ENCODE data around the gene MSANTD1. TPM values are rescaled to one million over a fixed set of nuclear protein-coding genes. Genes with fewer than 3 reads are reported as not detected.
"Not testable (repeated sequence)": the region's sequence is repeated elsewhere in the genome, so short reads cannot be mapped to it uniquely, and the experiment has no call there.

Gene MSANTD1
- total RNA-seq, 1 donor from 2014 or later: 1.2 TPM

DNA sequence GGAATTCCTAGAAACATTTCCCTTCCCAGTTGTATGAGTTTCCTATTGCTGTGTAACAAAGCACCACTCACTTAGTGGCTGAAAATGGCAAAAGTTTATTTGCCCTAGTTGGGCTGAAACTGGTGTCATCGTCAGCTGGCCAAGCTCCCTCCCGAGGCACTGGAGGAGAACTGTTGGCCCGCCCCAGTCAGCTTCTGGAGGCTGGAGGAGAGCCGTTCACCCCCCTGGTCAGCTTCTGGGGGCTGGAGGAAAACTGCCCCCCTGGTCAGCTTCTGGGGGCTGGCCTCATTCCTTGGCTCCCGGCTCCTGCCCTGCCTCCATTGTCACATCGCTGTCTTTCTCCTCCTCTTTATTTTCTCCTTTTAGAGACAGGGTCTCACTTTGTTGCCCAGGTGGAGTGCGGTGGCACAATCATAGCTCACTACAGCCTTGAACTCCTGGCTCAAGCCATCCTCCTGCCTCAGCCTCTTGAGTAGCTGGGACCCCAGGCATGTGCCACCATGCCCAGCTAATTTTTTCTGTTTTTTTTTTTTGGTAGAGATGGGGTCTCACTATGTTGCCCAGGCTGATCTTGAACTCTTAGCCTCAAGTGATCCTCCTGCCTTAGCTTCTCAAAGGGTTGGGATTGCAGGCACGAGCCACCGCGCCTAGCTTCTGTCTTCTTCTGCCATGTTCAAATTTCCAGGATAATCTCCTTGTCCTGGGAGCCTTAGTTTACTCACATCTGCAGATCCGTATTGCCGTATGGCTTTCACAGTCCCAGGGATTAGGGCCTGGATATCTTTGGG lies 47.1 kb downstream of the MSANTD1 start:
- DNase-seq (ENCODE audit: low read depth, low spot score): no peak
- peak overlapping the region; percentile 47 for H3K27ac Mint-ChIP-seq (ENCODE audit: unreplicated experiment)
- peaks cover 64% of the 10 kb centered on the region for H3K4me1 Mint-ChIP-seq
- H3K27me3 Mint-ChIP-seq (ENCODE audit: low read depth): no peaks in the 10 kb centered on the region
- peaks cover 30% of the 10 kb centered on the region for H3K36me3 Mint-ChIP-seq (ENCODE audit: low read depth)
- peaks cover 5% of the 10 kb centered on the region for H3K9me3 Mint-ChIP-seq
- peak overlapping the region; percentile 76 for H3K4me3 Mint-ChIP-seq
- TF ChIP-seq, protein P1, sequence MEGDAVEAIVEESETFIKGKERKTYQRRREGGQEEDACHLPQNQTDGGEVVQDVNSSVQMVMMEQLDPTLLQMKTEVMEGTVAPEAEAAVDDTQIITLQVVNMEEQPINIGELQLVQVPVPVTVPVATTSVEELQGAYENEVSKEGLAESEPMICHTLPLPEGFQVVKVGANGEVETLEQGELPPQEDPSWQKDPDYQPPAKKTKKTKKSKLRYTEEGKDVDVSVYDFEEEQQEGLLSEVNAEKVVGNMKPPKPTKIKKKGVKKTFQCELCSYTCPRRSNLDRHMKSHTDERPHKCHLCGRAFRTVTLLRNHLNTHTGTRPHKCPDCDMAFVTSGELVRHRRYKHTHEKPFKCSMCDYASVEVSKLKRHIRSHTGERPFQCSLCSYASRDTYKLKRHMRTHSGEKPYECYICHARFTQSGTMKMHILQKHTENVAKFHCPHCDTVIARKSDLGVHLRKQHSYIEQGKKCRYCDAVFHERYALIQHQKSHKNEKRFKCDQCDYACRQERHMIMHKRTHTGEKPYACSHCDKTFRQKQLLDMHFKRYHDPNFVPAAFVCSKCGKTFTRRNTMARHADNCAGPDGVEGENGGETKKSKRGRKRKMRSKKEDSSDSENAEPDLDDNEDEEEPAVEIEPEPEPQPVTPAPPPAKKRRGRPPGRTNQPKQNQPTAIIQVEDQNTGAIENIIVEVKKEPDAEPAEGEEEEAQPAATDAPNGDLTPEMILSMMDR (conservative IDR thresholded peaks at IDR 0.05): no peak

DNA sequence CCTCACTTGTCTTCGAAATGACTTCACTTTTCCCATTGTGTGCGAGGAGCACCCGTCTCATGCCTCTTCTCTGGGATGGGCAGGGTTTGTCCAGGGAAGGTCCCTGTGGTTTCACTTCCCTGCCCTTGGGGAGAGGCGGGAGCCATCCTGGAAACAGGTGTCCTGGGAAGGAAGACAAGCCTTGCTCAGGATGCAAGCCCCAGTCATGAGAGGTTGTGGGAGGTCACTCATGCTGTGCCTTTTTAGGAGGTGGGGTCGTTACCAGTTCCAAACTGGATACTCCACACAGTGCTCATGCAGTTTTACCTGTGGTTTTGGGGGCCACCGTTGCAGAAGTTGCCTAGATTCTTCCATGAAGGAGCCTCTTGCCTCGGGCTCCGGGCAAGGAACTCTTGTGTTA lies 47.7 kb downstream of the MSANTD1 start:
- Mint-ChIP-seq H3K27me3 (ENCODE audit: low read depth) (no peaks in the 10 kb centered on the region), H3K9me3 (peaks cover 5% of the 10 kb centered on the region), H3K27ac (ENCODE audit: unreplicated experiment) (no peak overlapping the region), H3K4me1 (peaks cover 66% of the 10 kb centered on the region), H3K4me3 (peak overlapping the region; percentile 76), H3K36me3 (ENCODE audit: low read depth) (peaks cover 30% of the 10 kb centered on the region)
- DNase-seq (ENCODE audit: low read depth, low spot score): no peak
- TF ChIP-seq, protein P1 (conservative IDR thresholded peaks at IDR 0.05): no peak

DNA sequence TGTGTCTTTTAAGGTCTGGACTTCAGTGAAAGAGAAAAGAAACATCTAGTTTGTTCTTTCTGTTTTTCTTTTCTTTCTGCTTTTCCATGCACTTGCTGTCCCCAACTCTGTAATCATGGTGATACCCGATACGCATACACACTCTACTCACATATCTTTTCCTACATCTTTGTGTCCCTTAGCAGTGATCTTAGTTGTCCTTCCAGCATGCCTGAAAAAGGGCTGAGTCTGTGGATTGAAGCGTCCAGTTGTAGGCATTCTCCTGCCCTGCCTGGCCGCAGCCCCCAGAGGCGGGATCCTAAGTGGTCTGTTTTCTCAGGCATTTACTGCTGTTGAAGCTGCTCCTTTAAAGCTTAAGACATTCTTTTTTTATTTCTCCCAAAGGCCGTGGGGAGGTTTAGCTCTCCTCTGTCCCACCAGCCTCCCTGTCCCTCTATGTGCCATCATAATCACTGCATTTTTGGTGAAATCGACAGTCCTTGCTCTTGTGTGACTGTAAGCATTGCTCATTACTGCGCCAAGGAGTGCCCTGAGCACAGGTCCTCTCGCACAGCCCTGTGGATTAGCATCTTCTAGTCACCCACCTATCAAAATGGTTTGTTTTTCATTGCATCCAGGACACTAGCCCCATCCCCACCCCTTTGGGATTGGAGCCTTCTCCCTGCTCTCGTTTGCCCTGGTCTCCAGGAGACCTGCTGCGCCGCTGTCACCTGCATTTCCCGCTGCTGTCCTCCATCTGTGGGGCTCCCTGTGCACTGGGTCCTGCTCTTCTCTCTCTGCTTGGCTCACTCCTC lies 48.3 kb downstream of the MSANTD1 start:
- TF ChIP-seq, protein P1 (conservative IDR thresholded peaks at IDR 0.05): no peak
- H3K4me1 Mint-ChIP-seq: peaks cover 67% of the 10 kb centered on the region
- H3K27ac Mint-ChIP-seq (ENCODE audit: unreplicated experiment): no peak overlapping the region
- peak overlapping the region; percentile 65 for H3K4me3 Mint-ChIP-seq
- peaks cover 5% of the 10 kb centered on the region for H3K9me3 Mint-ChIP-seq
- no peaks in the 10 kb centered on the region for H3K27me3 Mint-ChIP-seq (ENCODE audit: low read depth)
- no peak for DNase-seq (ENCODE audit: low read depth, low spot score)
- H3K36me3 Mint-ChIP-seq (ENCODE audit: low read depth): peaks cover 30% of the 10 kb centered on the region

DNA sequence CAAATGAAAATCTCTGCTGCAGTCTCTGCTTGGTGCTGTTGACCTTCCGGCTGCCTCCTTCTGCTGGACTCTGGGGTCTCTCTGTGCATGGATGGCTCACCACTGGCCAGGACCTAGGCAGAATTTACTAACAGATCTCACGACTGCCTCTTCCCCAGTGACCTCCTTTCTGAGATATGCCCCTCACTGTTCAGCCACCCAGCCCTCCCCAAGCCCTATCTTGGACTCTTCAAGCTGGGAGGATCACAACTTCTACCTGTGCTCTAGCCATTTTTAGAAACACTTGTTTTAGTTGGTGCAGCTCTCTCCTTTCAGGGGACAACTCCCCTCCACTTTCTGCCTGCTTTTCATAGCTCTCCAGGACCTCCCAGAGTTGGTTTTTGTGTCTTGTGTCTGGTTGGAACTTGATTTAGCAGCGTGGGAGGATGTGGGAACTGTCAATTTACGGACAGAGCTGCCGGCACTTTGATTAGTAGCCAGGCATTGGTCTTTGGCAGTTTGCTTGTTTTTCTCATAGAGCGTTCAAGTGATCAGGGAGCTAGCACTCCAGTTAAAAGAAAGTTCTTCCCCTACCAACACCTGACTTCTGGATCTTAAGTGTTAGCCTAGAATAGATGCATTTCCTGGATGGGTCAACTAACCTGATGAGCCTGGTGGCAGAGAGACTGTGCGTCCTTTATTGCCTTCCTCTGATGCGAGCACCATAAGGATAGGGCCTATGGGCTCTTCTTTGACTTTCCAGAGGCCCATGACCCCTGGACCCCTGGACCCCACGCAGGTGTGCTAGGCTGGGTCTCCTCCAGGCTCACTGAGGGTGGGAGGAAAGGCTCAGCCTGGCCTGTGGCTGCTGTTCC lies 50.4 kb downstream of the MSANTD1 start:
- no peak for DNase-seq (ENCODE audit: low read depth, low spot score)
- no peaks in the 10 kb centered on the region for H3K27me3 Mint-ChIP-seq (ENCODE audit: low read depth)
- peaks cover 74% of the 10 kb centered on the region for H3K4me1 Mint-ChIP-seq
- H3K4me3 Mint-ChIP-seq: peak overlapping the region; percentile 39
- H3K27ac Mint-ChIP-seq (ENCODE audit: unreplicated experiment): no peak overlapping the region
- H3K36me3 Mint-ChIP-seq (ENCODE audit: low read depth): peaks cover 30% of the 10 kb centered on the region
- peaks cover 5% of the 10 kb centered on the region for H3K9me3 Mint-ChIP-seq
- TF ChIP-seq, protein P1 (conservative IDR thresholded peaks at IDR 0.05): no peak

DNA sequence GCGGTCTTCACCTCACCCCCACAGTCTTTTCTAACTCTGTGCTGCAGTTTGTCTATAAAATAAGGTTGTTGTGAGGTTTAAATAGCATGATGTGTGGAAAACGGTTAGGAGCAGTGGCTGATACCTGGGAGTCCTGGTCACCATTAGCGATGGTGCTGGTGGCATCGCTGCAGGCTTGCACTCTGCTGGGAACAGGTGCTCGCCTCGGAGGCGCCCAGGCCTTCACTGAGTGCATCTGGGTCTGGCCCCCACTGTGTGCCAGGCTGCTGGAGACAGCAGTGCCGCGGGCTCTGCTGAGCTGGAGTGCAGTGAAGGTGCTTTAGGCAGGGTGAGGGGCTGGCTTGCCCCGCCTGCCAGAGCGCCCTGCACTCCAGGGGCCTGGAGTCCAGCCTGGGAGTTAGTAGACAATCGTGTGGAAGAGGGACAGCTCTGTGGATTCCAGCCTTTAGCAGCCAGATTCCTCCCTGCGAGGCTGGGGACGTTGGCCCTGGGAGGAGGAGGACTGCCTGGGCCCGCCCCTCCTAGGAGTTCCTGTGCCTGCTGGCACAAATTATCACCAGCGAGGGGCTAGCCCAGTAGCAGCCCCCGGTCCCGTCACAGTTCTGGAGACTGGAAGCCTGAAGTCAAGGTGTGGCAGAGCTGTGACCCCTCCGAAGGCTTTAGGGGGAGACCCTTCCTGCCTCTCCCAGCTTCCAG lies 51.2 kb downstream of the MSANTD1 start:
- TF ChIP-seq, protein P1 (conservative IDR thresholded peaks at IDR 0.05): no peak
- DNase-seq (ENCODE audit: low read depth, low spot score): no peak
- Mint-ChIP-seq H3K27me3 (ENCODE audit: low read depth) (no peaks in the 10 kb centered on the region), H3K4me3 (peak overlapping the region; percentile 39), H3K36me3 (ENCODE audit: low read depth) (peaks cover 28% of the 10 kb centered on the region), H3K27ac (ENCODE audit: unreplicated experiment) (no peak overlapping the region), H3K9me3 (peaks cover 5% of the 10 kb centered on the region), H3K4me1 (peaks cover 74% of the 10 kb centered on the region)

DNA sequence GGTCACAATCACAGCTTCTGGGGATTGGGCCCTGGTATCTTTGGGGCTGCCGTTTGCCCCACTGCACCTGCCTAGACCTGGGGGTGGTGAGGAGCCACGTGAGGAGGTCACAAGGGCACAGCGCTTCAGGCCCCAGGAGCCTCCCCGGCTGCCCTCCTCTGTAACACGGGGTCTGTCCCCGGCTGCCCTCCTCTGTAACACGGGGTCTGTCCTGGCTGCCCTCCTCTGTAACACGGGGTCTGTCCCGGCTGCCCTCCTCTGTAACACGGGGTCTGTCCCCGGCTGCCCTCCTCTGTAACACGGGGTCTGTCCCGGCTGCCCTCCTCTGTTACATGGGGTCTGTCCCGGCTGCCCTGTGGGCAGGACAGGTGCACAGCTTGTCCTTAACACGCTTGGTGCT lies 51.9 kb downstream of the MSANTD1 start:
- Mint-ChIP-seq H3K4me3 (peak overlapping the region; percentile 60), H3K4me1 (peaks cover 82% of the 10 kb centered on the region), H3K27ac (ENCODE audit: unreplicated experiment) (peak overlapping the region; percentile 30), H3K36me3 (ENCODE audit: low read depth) (peaks cover 28% of the 10 kb centered on the region)
- not testable (repeated sequence) for H3K9me3 Mint-ChIP-seq; H3K27me3 Mint-ChIP-seq (ENCODE audit: low read depth); DNase-seq (ENCODE audit: low read depth, low spot score)

All from neural crest cell (in vitro differentiated cells).